ENCODE measurements around the gene LRRC63. TPM values are rescaled to one million over a fixed set of nuclear protein-coding genes. Genes with fewer than 3 reads are reported as not detected.

The LRRC63 gene
- total and polyA plus RNA-seq, 2 of the 4 experiments (the other 2 are of a cell fraction): not detected

DNA sequence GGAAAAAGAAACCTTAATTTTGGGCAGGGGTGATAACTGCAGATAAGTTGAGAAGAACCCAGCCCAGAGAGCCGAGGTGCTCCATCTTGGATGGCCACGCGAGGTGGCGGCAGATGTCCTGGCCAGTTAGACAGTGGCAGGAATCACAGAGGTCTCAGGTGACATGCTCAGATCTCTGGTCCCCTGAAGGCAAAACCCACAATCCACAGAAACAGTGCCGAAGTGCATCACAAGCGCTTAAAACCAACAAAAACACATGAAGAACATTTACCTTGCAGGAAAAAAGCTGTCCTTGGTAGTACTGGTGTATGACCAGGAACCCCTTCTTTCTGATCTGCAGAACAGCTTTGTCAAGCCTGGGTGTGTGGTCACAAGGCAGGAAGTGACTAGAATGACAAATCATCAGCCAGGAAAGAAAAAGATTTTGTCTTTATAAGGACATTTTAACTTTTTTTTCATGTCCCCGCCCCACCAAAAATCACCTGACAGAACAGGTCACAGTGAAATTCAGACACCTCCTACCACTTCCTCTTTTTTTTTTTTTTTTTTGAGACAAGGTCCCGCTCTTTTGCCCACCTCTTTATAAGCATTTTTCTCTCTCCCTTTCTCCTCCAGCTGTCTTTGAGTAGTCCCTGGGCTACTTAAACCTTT is 29.8 kb upstream of the LRRC63 start, which contains the start of gene LCP1:
TSS of gene LCP1 (minus strand) at position 338 of the 651 bp plus-strand sequence. CDS start 22,515 bp downstream, outside the sequence.
- ATAC-seq (ENCODE audit: low read depth): no peak
- H2BK20ac ChIP-seq (ENCODE audit: low read depth, low read length): no peak within 1 kb of the TSS
- H4K91ac ChIP-seq (ENCODE audit: insufficient read depth, low read depth, low read length): no peak within 1 kb of the TSS
- no peaks in the 10 kb centered on the region for H3K27me3 ChIP-seq (ENCODE audit: control insufficient read depth, insufficient read depth, low read length)
- in situ Hi-C loops (cut with MboI; ENCODE audit: low sequenced_read_pairs): no loop called here
- H3K9ac ChIP-seq (ENCODE audit: low read depth, low read length): no peak within 1 kb of the TSS
- intact Hi-C loops (cut with micrococcal nuclease): no loop called here
- no peak for DNase-seq
- H3K56ac ChIP-seq (ENCODE audit: extremely low read depth, insufficient read depth, low read length): no peak within 1 kb of the TSS
- no peak within 1 kb of the TSS for H2BK15ac ChIP-seq (ENCODE audit: low read depth, low read length)
- H3K4me1 ChIP-seq (ENCODE audit: control insufficient read depth, insufficient read depth, low read length): no peaks in the 10 kb centered on the region
- no peak within 1 kb of the TSS for H3K23ac ChIP-seq (ENCODE audit: low read depth, low read length)
- no peaks in the 10 kb centered on the region for H4K20me1 ChIP-seq (ENCODE audit: insufficient read depth, low read length)
- no TSS peak for BruUV-seq (replicated peaks)
- H3K4ac ChIP-seq (ENCODE audit: low read depth, low read length): no peak within 1 kb of the TSS
- no peak for TF ChIP-seq BHLHE40 (IDR thresholded peaks at IDR 0.05; ENCODE audit: low read depth, low read length)
- TF ChIP-seq POLR2A (IDR thresholded peaks at IDR 0.05; ENCODE audit: low read depth, low read length): no peak
- TF ChIP-seq MXI1 (IDR thresholded peaks at IDR 0.05; ENCODE audit: borderline replicate concordance, low read depth, low read length): no peak
- TF ChIP-seq CHD1 (IDR thresholded peaks at IDR 0.05; ENCODE audit: low read depth, low read length): no peak
- TF ChIP-seq, protein P1, sequence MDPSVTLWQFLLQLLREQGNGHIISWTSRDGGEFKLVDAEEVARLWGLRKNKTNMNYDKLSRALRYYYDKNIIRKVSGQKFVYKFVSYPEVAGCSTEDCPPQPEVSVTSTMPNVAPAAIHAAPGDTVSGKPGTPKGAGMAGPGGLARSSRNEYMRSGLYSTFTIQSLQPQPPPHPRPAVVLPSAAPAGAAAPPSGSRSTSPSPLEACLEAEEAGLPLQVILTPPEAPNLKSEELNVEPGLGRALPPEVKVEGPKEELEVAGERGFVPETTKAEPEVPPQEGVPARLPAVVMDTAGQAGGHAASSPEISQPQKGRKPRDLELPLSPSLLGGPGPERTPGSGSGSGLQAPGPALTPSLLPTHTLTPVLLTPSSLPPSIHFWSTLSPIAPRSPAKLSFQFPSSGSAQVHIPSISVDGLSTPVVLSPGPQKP (IDR thresholded peaks at IDR 0.05; ENCODE audit: borderline replicate concordance, low read depth, low read length): no peak
- no peak for TF ChIP-seq RAD21 (IDR thresholded peaks at IDR 0.05; ENCODE audit: low read length)
- TF ChIP-seq, protein P2, sequence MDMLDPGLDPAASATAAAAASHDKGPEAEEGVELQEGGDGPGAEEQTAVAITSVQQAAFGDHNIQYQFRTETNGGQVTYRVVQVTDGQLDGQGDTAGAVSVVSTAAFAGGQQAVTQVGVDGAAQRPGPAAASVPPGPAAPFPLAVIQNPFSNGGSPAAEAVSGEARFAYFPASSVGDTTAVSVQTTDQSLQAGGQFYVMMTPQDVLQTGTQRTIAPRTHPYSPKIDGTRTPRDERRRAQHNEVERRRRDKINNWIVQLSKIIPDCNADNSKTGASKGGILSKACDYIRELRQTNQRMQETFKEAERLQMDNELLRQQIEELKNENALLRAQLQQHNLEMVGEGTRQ (IDR thresholded peaks at IDR 0.05; ENCODE audit: low read depth, low read length): no peak
- TF ChIP-seq MAZ (IDR thresholded peaks at IDR 0.05; ENCODE audit: borderline replicate concordance, low read depth, low read length): no peak
- no peak for TF ChIP-seq FOS (IDR thresholded peaks at IDR 0.05; ENCODE audit: low read depth, low read length)
- no peak for TF ChIP-seq NFE2L2 (IDR thresholded peaks at IDR 0.05; ENCODE audit: low read depth, low read length)
- no peak for TF ChIP-seq RFX5 (IDR thresholded peaks at IDR 0.05; ENCODE audit: low read depth, low read length)
- TF ChIP-seq RCOR1 (IDR thresholded peaks at IDR 0.05; ENCODE audit: insufficient replicate concordance, low read length): no peak
- TF ChIP-seq CEBPB (IDR thresholded peaks at IDR 0.05; ENCODE audit: low read depth, low read length): no peak
- H3K27ac ChIP-seq (ENCODE audit: insufficient read depth, low read length): no peak within 1 kb of the TSS
- H2AK5ac ChIP-seq (ENCODE audit: low read depth, low read length): no peak within 1 kb of the TSS
- ChIA-PET CTCF (no interaction called here), POLR2A (ENCODE audit: unreplicated experiment) (no interaction called here)
- H2AK9ac ChIP-seq (replicated peaks; ENCODE audit: low read depth, low read length, poor library complexity): no peak within 1 kb of the TSS
- H3K79me1 ChIP-seq (ENCODE audit: low read depth in 1 of 2, low read length in 2 of 2): no peaks in the 10 kb centered on the region
- H4K8ac ChIP-seq (ENCODE audit: low read depth in 2 of 2, low read length in 2 of 2): no peak within 1 kb of the TSS
- no peak within 1 kb of the TSS for H3K18ac ChIP-seq (ENCODE audit: low read depth, low read length)
- H3K9me3 ChIP-seq (ENCODE audit: control insufficient read depth, insufficient read depth, low read length): no peaks in the 10 kb centered on the region
- no peaks in the 10 kb centered on the region for H3K9me1 ChIP-seq (ENCODE audit: insufficient read depth, low read length)
- no peak within 1 kb of the TSS for H4K5ac ChIP-seq (ENCODE audit: low read depth, low read length)
- no peaks in the 10 kb centered on the region for H3K36me3 ChIP-seq (ENCODE audit: control insufficient read depth, insufficient read depth, low read length)
- no peak within 1 kb of the TSS for H2BK120ac ChIP-seq (ENCODE audit: low read depth, low read length)
- H2AFZ ChIP-seq (replicated peaks; ENCODE audit: low read length, poor library complexity): no peak within 1 kb of the TSS
- H3K4me2 ChIP-seq (ENCODE audit: low read depth, low read length): no peak within 1 kb of the TSS
- no peak within 1 kb of the TSS for H2BK5ac ChIP-seq (ENCODE audit: low read depth, low read length, poor library complexity, severe bottlenecking)
- dilution Hi-C loops (cut with HindIII; ENCODE audit: low sequenced_read_pairs, unreplicated experiment): no loop called here
- H3K14ac ChIP-seq (replicated peaks; ENCODE audit: low read depth, low read length): no peak within 1 kb of the TSS
- no peak within 1 kb of the TSS for H3K4me3 ChIP-seq (ENCODE audit: insufficient read depth, low read depth, low read length)
- WGBS, 2 experiments (ENCODE audit: extremely low coverage in 2 of 2, insufficient read length in 1 of 2): 100% methylated on average over 2 of the region's 8 CpGs; no CpG with 5 or more reads in 1 of the 2 experiments
